Neural progenitor cell (in vitro differentiated cells): ENCODE data around the gene CLEC4F. TPM values are rescaled to one million over a fixed set of nuclear protein-coding genes. Genes with fewer than 3 reads are reported as not detected.

Experiments
- DNase-seq: peaks from one replicate; pipeline ENCODE4 v3.0.0-alpha.2; 2016; ENCODE audit warnings: low spot score
- H2AFZ ChIP-seq: fragments of 200-600 bp; sonication (generic); replicated peaks from 2 replicates; pipeline ENCODE4 v1.6.1; 2016; ENCODE audit warnings: antibody characterized with exemption
- H3F3A ChIP-seq: fragments of 200-600 bp; sonication (generic); 2 replicates; pipeline ENCODE4 v1.6.1; 2016; ENCODE audit warnings: antibody characterized with exemption, low read depth
- H3K27ac ChIP-seq: fragments of 200-600 bp; sonication (generic); 2 replicates; pipeline ENCODE4 v1.5.1; 2016; ENCODE audit warnings: mild to moderate bottlenecking
- H3K27me3 ChIP-seq: fragments of 200-600 bp; sonication (generic); 2 replicates; pipeline ENCODE4 v1.6.1; 2016; ENCODE audit warnings: mild to moderate bottlenecking, moderate library complexity
- H3K36me3 ChIP-seq: fragments of 200-600 bp; sonication (generic); 2 replicates; pipeline ENCODE4 v1.5.1; 2016
- H3K4me1 ChIP-seq: fragments of 200-600 bp; sonication (generic); 2 replicates; pipeline ENCODE4 v1.6.1; 2016; ENCODE audit warnings: mixed run types
- H3K4me2 ChIP-seq: fragments of 200-600 bp; sonication (generic); 2 replicates; pipeline ENCODE4 v1.6.1; 2016
- H3K4me3 ChIP-seq: fragments of 200-600 bp; sonication (generic); 2 replicates; pipeline ENCODE4 v1.5.1; 2016
- H3K79me2 ChIP-seq: fragments of 200-600 bp; sonication (generic); 2 replicates; pipeline ENCODE4 v1.6.1; 2016; ENCODE audit warnings: low read depth
- H3K9ac ChIP-seq: fragments of 200-600 bp; sonication (generic); 2 replicates; pipeline ENCODE4 v1.6.1; 2016
- H3K9me3 ChIP-seq: fragments of 200-600 bp; sonication (generic); 2 replicates; pipeline ENCODE4 v1.5.1; 2016; ENCODE audit warnings: low read depth
- H4K20me1 ChIP-seq: fragments of 200-600 bp; sonication (generic); 2 replicates; pipeline ENCODE4 v1.6.1; 2016; ENCODE audit warnings: low read depth
- H3K27ac Mint-ChIP-seq: 3 replicates; pipeline ENCODE4 v1.8.0; 2021; ENCODE audit warnings: mixed read lengths
- H3K27me3 Mint-ChIP-seq: 2 replicates; pipeline ENCODE4 v1.8.0; 2022; ENCODE audit warnings: low read depth, mild to moderate bottlenecking, inconsistent platforms, moderate library complexity, mixed read lengths; ENCODE audit not compliant: insufficient read depth
- H3K36me3 Mint-ChIP-seq: 3 replicates; pipeline ENCODE4 v1.8.0; 2021; ENCODE audit warnings: mixed read lengths
- H3K4me1 Mint-ChIP-seq: 3 replicates; pipeline ENCODE4 v1.8.0; 2021; ENCODE audit warnings: mixed read lengths
- H3K4me3 Mint-ChIP-seq: 3 replicates; pipeline ENCODE4 v1.8.0; 2021; ENCODE audit warnings: mild to moderate bottlenecking, moderate library complexity, mixed read lengths
- H3K9me3 Mint-ChIP-seq: 3 replicates; pipeline ENCODE4 v1.8.0; 2020; ENCODE audit warnings: mixed read lengths
- EZH2 ChIP-seq: fragments of 200-600 bp; sonication (generic); IDR thresholded peaks from 2 replicates; pipeline ENCODE4 v1.6.1; 2017; ENCODE audit warnings: antibody characterized with exemption, mild to moderate bottlenecking, moderate library complexity
- EZH2phosphoT487 ChIP-seq: fragments of 200-600 bp; sonication (generic); IDR thresholded peaks from 2 replicates; pipeline ENCODE4 v1.6.1; 2017; ENCODE audit warnings: antibody characterized with exemption
- total RNA-seq: library from RNA; depleted of rRNA; stranded (reverse); fragments of >200 nt; gene quantifications from 2 replicates; pipeline ENCODE4 v1.2.3, GENCODE V29; 2015; ENCODE audit warnings: low replicate concordance
- TF ChIP-seq, protein P1 (sequence below): fragments of 200-600 bp; sonication (generic); IDR thresholded peaks from 2 replicates; pipeline ENCODE4 v1.5.1; 2017; ENCODE audit warnings: antibody characterized with exemption, mild to moderate bottlenecking

The CLEC4F gene
- total RNA-seq, 1 donor from 2014 or later, result not detected

- TF ChIP-seq EZH2 (no peak), EZH2phosphoT487 (no peak)
- Histone ChIP-seq H3K9me3 (no peaks in the 10 kb centered on the region), H3K9ac (no peak overlapping the region), H3K27ac (no peak overlapping the region), H3K27me3 (peaks cover 41% of the 10 kb centered on the region), H3K4me2 (no peak overlapping the region), H3F3A (no peaks in the 10 kb centered on the region), H3K4me1 (peaks cover 4% of the 10 kb centered on the region), H3K36me3 (no peaks in the 10 kb centered on the region), H4K20me1 (no peaks in the 10 kb centered on the region), H2AFZ (no peak overlapping the region), H3K79me2 (no peaks in the 10 kb centered on the region), H3K4me3 (no peak overlapping the region)
- H3K36me3 Mint-ChIP-seq, result no peaks in the 10 kb centered on the region
- H3K27me3 Mint-ChIP-seq, result peaks cover 12% of the 10 kb centered on the region
- H3K9me3 Mint-ChIP-seq, result no peaks in the 10 kb centered on the region
- no peak overlapping the region for H3K27ac Mint-ChIP-seq
- H3K4me1 Mint-ChIP-seq, result peaks cover under 1% of the 10 kb centered on the region
- H3K4me3 Mint-ChIP-seq, result no peak overlapping the region
- no peak for DNase-seq
Observed at GRCh38 chr2:70855667-70856066, 35.3 kb upstream of the CLEC4F start.

DNA sequence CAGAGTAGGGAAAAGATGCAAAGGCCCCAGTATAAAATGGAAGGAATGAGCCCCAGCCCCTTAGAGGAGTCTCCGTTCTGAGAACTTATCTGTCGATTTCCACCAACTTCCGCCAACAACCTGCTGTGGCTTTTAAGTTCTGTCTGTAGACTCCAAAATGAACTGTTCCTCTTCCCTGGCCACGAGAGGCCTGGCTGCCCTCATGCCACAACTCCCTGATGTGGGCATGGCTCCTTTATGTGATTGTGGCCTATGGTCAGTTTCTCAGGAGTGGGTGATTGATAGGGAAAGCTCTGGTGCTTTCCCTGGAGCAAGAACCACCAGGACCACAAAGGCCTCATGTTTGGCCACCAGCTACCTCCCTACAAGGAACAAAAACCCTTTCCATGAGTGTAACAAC is 34.0 kb upstream of the CLEC4F start:
- Mint-ChIP-seq H3K4me1 (peaks cover 3% of the 10 kb centered on the region), H3K4me3 (no peak overlapping the region), H3K27ac (no peak overlapping the region), H3K36me3 (no peaks in the 10 kb centered on the region), H3K9me3 (no peaks in the 10 kb centered on the region), H3K27me3 (peaks cover 6% of the 10 kb centered on the region)
- Histone ChIP-seq H3K27ac (no peak overlapping the region), H2AFZ (no peak overlapping the region), H3K4me3 (no peak overlapping the region), H3K36me3 (no peaks in the 10 kb centered on the region), H3K9me3 (no peaks in the 10 kb centered on the region), H3K4me2 (no peak overlapping the region), H3K4me1 (peaks cover 4% of the 10 kb centered on the region), H4K20me1 (no peaks in the 10 kb centered on the region), H3K79me2 (no peaks in the 10 kb centered on the region), H3F3A (no peaks in the 10 kb centered on the region), H3K27me3 (peaks cover 35% of the 10 kb centered on the region), H3K9ac (no peak overlapping the region)
- TF ChIP-seq EZH2, result no peak
- TF ChIP-seq, protein P1, sequence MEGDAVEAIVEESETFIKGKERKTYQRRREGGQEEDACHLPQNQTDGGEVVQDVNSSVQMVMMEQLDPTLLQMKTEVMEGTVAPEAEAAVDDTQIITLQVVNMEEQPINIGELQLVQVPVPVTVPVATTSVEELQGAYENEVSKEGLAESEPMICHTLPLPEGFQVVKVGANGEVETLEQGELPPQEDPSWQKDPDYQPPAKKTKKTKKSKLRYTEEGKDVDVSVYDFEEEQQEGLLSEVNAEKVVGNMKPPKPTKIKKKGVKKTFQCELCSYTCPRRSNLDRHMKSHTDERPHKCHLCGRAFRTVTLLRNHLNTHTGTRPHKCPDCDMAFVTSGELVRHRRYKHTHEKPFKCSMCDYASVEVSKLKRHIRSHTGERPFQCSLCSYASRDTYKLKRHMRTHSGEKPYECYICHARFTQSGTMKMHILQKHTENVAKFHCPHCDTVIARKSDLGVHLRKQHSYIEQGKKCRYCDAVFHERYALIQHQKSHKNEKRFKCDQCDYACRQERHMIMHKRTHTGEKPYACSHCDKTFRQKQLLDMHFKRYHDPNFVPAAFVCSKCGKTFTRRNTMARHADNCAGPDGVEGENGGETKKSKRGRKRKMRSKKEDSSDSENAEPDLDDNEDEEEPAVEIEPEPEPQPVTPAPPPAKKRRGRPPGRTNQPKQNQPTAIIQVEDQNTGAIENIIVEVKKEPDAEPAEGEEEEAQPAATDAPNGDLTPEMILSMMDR, result no peak
- no peak for TF ChIP-seq EZH2phosphoT487
- DNase-seq, result no peak

DNA sequence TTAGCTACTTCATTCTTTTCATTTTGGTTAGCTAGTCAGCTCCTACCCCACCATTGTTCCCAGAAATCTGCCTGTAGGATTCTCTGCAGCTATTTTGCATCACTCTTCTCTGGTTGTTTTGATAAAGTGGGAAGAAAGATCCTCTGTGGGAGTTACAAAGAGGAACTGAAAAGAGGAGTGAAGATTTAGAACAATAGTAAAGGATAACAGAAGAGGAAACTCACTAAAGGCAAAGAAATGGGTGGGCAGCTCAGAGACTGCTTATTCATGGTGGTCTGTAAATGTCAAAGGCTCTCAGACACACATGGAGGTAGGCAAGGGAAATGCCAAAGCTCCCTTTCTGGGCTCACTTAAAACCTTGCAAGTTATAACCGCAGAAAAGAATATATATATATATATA is 32.4 kb upstream of the CLEC4F start:
- Mint-ChIP-seq H3K27ac (no peak overlapping the region), H3K27me3 (no peaks in the 10 kb centered on the region)

DNA sequence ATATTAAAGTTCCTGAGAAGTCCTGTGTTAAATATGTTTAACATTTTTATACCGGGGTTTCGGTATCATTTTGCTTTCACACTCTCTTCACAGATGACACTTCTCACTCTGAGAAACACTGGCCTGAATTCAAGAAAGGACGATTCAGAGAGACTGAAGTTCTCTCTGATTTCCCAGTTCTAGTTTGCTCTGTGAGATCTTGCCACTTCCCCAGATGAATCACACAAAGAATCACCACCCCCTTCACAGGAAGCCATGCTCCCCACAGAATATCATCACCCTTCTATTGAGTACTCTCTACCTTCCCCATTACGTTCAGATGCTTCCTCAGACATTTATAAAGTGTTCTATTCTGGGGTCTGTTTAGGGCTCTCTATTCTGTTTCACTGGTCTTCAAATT is 31.3 kb upstream of the CLEC4F start:
- H3K9me3 ChIP-seq, result no peaks in the 10 kb centered on the region
- no peak overlapping the region for H3K4me3 ChIP-seq
- TF ChIP-seq EZH2phosphoT487 (no peak), EZH2 (no peak)
- TF ChIP-seq, protein P1, result no peak
- no peaks in the 10 kb centered on the region for H3K27me3 Mint-ChIP-seq
- H3K4me1 Mint-ChIP-seq, result peaks cover 3% of the 10 kb centered on the region
- peaks cover 23% of the 10 kb centered on the region for H3K27me3 ChIP-seq
- H3K4me2 ChIP-seq, result no peak overlapping the region
- no peak overlapping the region for H3K9ac ChIP-seq
- DNase-seq, result no peak
- H3K79me2 ChIP-seq, result no peaks in the 10 kb centered on the region
- no peaks in the 10 kb centered on the region for H3K36me3 Mint-ChIP-seq
- H3K36me3 ChIP-seq, result no peaks in the 10 kb centered on the region
- H3K4me1 ChIP-seq, result peaks cover 4% of the 10 kb centered on the region
- no peak overlapping the region for H3K4me3 Mint-ChIP-seq
- no peaks in the 10 kb centered on the region for H4K20me1 ChIP-seq
- peaks cover under 1% of the 10 kb centered on the region for H3K9me3 Mint-ChIP-seq
- no peak overlapping the region for H3K27ac Mint-ChIP-seq
- no peak overlapping the region for H3K27ac ChIP-seq
- no peaks in the 10 kb centered on the region for H3F3A ChIP-seq
- no peak overlapping the region for H2AFZ ChIP-seq

More for the DNA sequence above, 32.4 kb upstream of the CLEC4F start:
- Histone ChIP-seq H3K9me3 (no peaks in the 10 kb centered on the region), H3K36me3 (no peaks in the 10 kb centered on the region), H4K20me1 (no peaks in the 10 kb centered on the region), H3K27ac (no peak overlapping the region), H3K4me1 (peaks cover 4% of the 10 kb centered on the region), H3F3A (no peaks in the 10 kb centered on the region), H2AFZ (no peak overlapping the region), H3K79me2 (no peaks in the 10 kb centered on the region), H3K9ac (no peak overlapping the region), H3K4me2 (no peak overlapping the region), H3K4me3 (no peak overlapping the region), H3K27me3 (peaks cover 34% of the 10 kb centered on the region)
- no peaks in the 10 kb centered on the region for H3K9me3 Mint-ChIP-seq
- TF ChIP-seq, protein P1, result no peak
- TF ChIP-seq EZH2, result no peak
- no peak for TF ChIP-seq EZH2phosphoT487
- peaks cover 3% of the 10 kb centered on the region for H3K4me1 Mint-ChIP-seq
- no peak for DNase-seq
- no peaks in the 10 kb centered on the region for H3K36me3 Mint-ChIP-seq
- no peak overlapping the region for H3K4me3 Mint-ChIP-seq
